PC-9 (cell line): ENCODE data around the gene PLA2G4D.

ENCODE experiments used
- EZH2 ChIP-seq: fragments of 200-600 bp; sonication (generic); IDR thresholded peaks from 2 replicates; pipeline ENCODE4 v1.8.0; 2017; ENCODE audit warnings: antibody characterized with exemption, low read depth
- TF ChIP-seq, protein P1 (sequence below): fragments of 200-600 bp; sonication (generic); conservative IDR thresholded peaks from 2 replicates; pipeline ENCODE4 v1.6.1; 2017; ENCODE audit warnings: mixed run types, antibody characterized with exemption, mild to moderate bottlenecking, moderate library complexity

- TF ChIP-seq, protein P1, sequence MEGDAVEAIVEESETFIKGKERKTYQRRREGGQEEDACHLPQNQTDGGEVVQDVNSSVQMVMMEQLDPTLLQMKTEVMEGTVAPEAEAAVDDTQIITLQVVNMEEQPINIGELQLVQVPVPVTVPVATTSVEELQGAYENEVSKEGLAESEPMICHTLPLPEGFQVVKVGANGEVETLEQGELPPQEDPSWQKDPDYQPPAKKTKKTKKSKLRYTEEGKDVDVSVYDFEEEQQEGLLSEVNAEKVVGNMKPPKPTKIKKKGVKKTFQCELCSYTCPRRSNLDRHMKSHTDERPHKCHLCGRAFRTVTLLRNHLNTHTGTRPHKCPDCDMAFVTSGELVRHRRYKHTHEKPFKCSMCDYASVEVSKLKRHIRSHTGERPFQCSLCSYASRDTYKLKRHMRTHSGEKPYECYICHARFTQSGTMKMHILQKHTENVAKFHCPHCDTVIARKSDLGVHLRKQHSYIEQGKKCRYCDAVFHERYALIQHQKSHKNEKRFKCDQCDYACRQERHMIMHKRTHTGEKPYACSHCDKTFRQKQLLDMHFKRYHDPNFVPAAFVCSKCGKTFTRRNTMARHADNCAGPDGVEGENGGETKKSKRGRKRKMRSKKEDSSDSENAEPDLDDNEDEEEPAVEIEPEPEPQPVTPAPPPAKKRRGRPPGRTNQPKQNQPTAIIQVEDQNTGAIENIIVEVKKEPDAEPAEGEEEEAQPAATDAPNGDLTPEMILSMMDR: no peak
- no peak for TF ChIP-seq EZH2
Observed at GRCh38 chr15:42033214-42033873, 61.0 kb downstream of the PLA2G4D start.
